ENCODE results near the gene PAX5.

PAX5 gene

GRCh38 chr9:36891341-36891811, 142.7 kb downstream of the PAX5 start:
- TF ChIP-seq GATA1 (IDR thresholded peaks at IDR 0.05; ENCODE audit: low read depth, low read length) (no peak), POLR2A (IDR thresholded peaks at IDR 0.05; ENCODE audit: low read length) (no peak)
- DNase-seq, result no peak

GRCh38 chr9:36889844-36890243, 144.2 kb downstream of the PAX5 start:
- no peak for DNase-seq
- TF ChIP-seq POLR2A (IDR thresholded peaks at IDR 0.05; ENCODE audit: low read length), result no peak
- no peak for TF ChIP-seq GATA1 (IDR thresholded peaks at IDR 0.05; ENCODE audit: low read depth, low read length)

- no peak for TF ChIP-seq GATA1 (IDR thresholded peaks at IDR 0.05; ENCODE audit: low read depth, low read length)
- TF ChIP-seq POLR2A (IDR thresholded peaks at IDR 0.05; ENCODE audit: low read length), result no peak
- DNase-seq, result no peak
These were observed 145.5 kb downstream of the PAX5 start for GRCh38 chr9:36888551-36888950.

- TF ChIP-seq POLR2A (IDR thresholded peaks at IDR 0.05; ENCODE audit: low read length) (no peak), GATA1 (IDR thresholded peaks at IDR 0.05; ENCODE audit: low read depth, low read length) (no peak)
- DNase-seq, result no peak
These were observed 149.3 kb downstream of the PAX5 start for GRCh38 chr9:36884721-36885120.

GRCh38 chr9:36882594-36882993, 151.5 kb downstream of the PAX5 start:
- DNase-seq, result no peak
- no peak for TF ChIP-seq POLR2A (IDR thresholded peaks at IDR 0.05; ENCODE audit: low read length)
- no peak for TF ChIP-seq GATA1 (IDR thresholded peaks at IDR 0.05; ENCODE audit: low read depth, low read length)

- no peak for TF ChIP-seq GATA1 (IDR thresholded peaks at IDR 0.05; ENCODE audit: low read depth, low read length)
- DNase-seq, result no peak
These were observed 152.2 kb downstream of the PAX5 start for GRCh38 chr9:36881743-36882441.

GRCh38 chr9:36881316-36881715, 152.8 kb downstream of the PAX5 start:
- no peak for TF ChIP-seq GATA1 (IDR thresholded peaks at IDR 0.05; ENCODE audit: low read depth, low read length)
- TF ChIP-seq POLR2A (IDR thresholded peaks at IDR 0.05; ENCODE audit: low read length), result no peak

GRCh38 chr9:36880075-36880474, 154.0 kb downstream of the PAX5 start:
- DNase-seq, result no peak
- TF ChIP-seq POLR2A (IDR thresholded peaks at IDR 0.05; ENCODE audit: low read length), result no peak
- TF ChIP-seq GATA1 (IDR thresholded peaks at IDR 0.05; ENCODE audit: low read depth, low read length), result no peak

More at GRCh38 chr9:36881316-36881715, 152.8 kb downstream of the PAX5 start:
- DNase-seq, result no peak

GRCh38 chr9:36878986-36879982, 154.8 kb downstream of the PAX5 start:
- no peak for TF ChIP-seq GATA1 (IDR thresholded peaks at IDR 0.05; ENCODE audit: low read depth, low read length)
- TF ChIP-seq POLR2A (IDR thresholded peaks at IDR 0.05; ENCODE audit: low read length), result no peak
- peak; percentile 23 to 26 for DNase-seq

GRCh38 chr9:36877239-36877638, 156.8 kb downstream of the PAX5 start:
- TF ChIP-seq GATA1 (IDR thresholded peaks at IDR 0.05; ENCODE audit: low read depth, low read length), result no peak
- TF ChIP-seq POLR2A (IDR thresholded peaks at IDR 0.05; ENCODE audit: low read length), result no peak
- DNase-seq, result no peak

GRCh38 chr9:36876056-36876455, 158.0 kb downstream of the PAX5 start:
- TF ChIP-seq GATA1 (IDR thresholded peaks at IDR 0.05; ENCODE audit: low read depth, low read length) (no peak), POLR2A (IDR thresholded peaks at IDR 0.05; ENCODE audit: low read length) (no peak)
- DNase-seq, result no peak

GRCh38 chr9:36874921-36875320, 159.1 kb downstream of the PAX5 start:
- no peak for DNase-seq
- TF ChIP-seq POLR2A (IDR thresholded peaks at IDR 0.05; ENCODE audit: low read length) (no peak), GATA1 (IDR thresholded peaks at IDR 0.05; ENCODE audit: low read depth, low read length) (no peak)

GRCh38 chr9:36874261-36874660, 159.8 kb downstream of the PAX5 start:
- DNase-seq, result no peak
- TF ChIP-seq GATA1 (IDR thresholded peaks at IDR 0.05; ENCODE audit: low read depth, low read length) (no peak), POLR2A (IDR thresholded peaks at IDR 0.05; ENCODE audit: low read length) (no peak)

GRCh38 chr9:36873247-36873875, 160.7 kb downstream of the PAX5 start:
- DNase-seq, result peak; percentile 57 to 81
- TF ChIP-seq GATA1 (IDR thresholded peaks at IDR 0.05; ENCODE audit: low read depth, low read length) (no peak), POLR2A (IDR thresholded peaks at IDR 0.05; ENCODE audit: low read length) (no peak)
